GM10248 (cell line): ENCODE measurements around the gene GAS2.
A peak's percentile ranks its signal among the peaks of the same experiment; 100 is the strongest.

Experiments
- CTCF ChIA-PET: fragments of 300-600 bp; sonication (Branson Sonifier 250); formaldehyde crosslinking; extraction: SDS; loops from one replicate; lab custom pipeline; 2021; ENCODE audit warnings: antibody characterized with exemption; lab: Yijun Ruan, JAX
- POLR2A ChIA-PET: fragments of 350-650 bp; sonication (Branson Sonifier 250); formaldehyde crosslinking; extraction: SDS; loops from one replicate; lab custom pipeline; 2020; ENCODE audit warnings: antibody characterized with exemption; lab: Yijun Ruan, JAX
- DNase-seq: peaks from one replicate; pipeline ENCODE4 v3.0.0; 2012; ENCODE audit errors: extremely low spot score
- CTCF ChIP-seq: IDR thresholded peaks from 2 replicates; pipeline ENCODE4 v1.5.1; 2012; ENCODE audit warnings: mild to moderate bottlenecking, low read depth; ENCODE audit errors: extremely low read depth, missing control alignments, control extremely low read depth

GAS2 gene

GRCh38 chr11:22785251-22785650 lies 118.8 kb downstream of the GAS2 start:
- DNase-seq = no peak
- CTCF ChIA-PET = interaction anchor here (1.1 to 5.1 kb wide), 5 partner anchors 10 to 119 kb away, joined by 3 to 23 read pairs (median 4); partner anchors contain the start of gene GAS2
- no peak for TF ChIP-seq CTCF
- POLR2A ChIA-PET = no interaction called here

GRCh38 chr11:22786475-22786874 lies 120.1 kb downstream of the GAS2 start:
- ChIA-PET CTCF (interaction anchor here (1.0 to 5.1 kb wide), 18 partner anchors 10 to 543 kb away, joined by 3 to 48 read pairs (median 10); partner anchors contain the start of genes GAS2 and SVIP), POLR2A (no interaction called here)
- DNase-seq = peak; percentile 35
- TF ChIP-seq CTCF = no peak

GRCh38 chr11:22787055-22787454 lies 120.6 kb downstream of the GAS2 start:
- CTCF ChIA-PET = interaction anchor here (1.0 to 5.1 kb wide), 34 partner anchors 10 to 616 kb away, joined by 3 to 48 read pairs (median 6); partner anchors contain the start of gene SVIP
- POLR2A ChIA-PET = no interaction called here
- DNase-seq = no peak
- no peak for TF ChIP-seq CTCF

- TF ChIP-seq CTCF = peak; percentile 59
- POLR2A ChIA-PET = interaction anchor here (0.6 kb wide), 1 partner anchor 105 kb away, joined by 14 read pairs; no protein-coding TSS in a partner anchor
- CTCF ChIA-PET = interaction anchor here (0.6 to 5.1 kb wide), 57 partner anchors 9 to 617 kb away, joined by 3 to 48 read pairs (median 4); partner anchors contain the start of genes GAS2 and SVIP
- DNase-seq = peak; percentile 28
Measured at GRCh38 chr11:22787551-22788162, 121.2 kb downstream of the GAS2 start.

- POLR2A ChIA-PET = no interaction called here
- DNase-seq = no peak
Measured at GRCh38 chr11:22792497-22792896, 126.1 kb downstream of the GAS2 start.

GRCh38 chr11:22795914-22796313 lies 129.5 kb downstream of the GAS2 start:
- POLR2A ChIA-PET = no interaction called here
- no peak for DNase-seq
- no peak for TF ChIP-seq CTCF
- CTCF ChIA-PET = interaction anchor here (3.6 kb wide), 1 partner anchor 8 kb away, joined by 48 read pairs; no protein-coding TSS in a partner anchor

More at GRCh38 chr11:22792497-22792896, 126.1 kb downstream of the GAS2 start:
- CTCF ChIA-PET = interaction anchor here (0.8 to 4.2 kb wide), 4 partner anchors 12 to 457 kb away, joined by 3 to 16 read pairs (median 4); partner anchors contain the start of gene SVIP
- TF ChIP-seq CTCF = no peak
